Activated T-cell treated with anti-CD3 and anti-CD28 coated beads, Interleukin-2, amount 50 U/mL, for 1 hour (primary cell): ENCODE data around the gene METTL2B.

Experiments used
- DNase-seq: peaks from one replicate; pipeline ENCODE4 v3.0.0-alpha.2; 2020

METTL2B gene

GRCh38 chr7:128476402-128477335, at the start of gene METTL2B:
TSS of gene METTL2B (plus strand) at chr7:128476748. CDS start at chr7:128476766, 18 bp downstream.
- peak; percentile 84 for DNase-seq

GRCh38 chr7:128427289-128427891, 49.2 kb upstream of the METTL2B start:
- DNase-seq, result no peak

- DNase-seq, result no peak
Measured at GRCh38 chr7:128430207-128430606, 46.3 kb upstream of the METTL2B start.

GRCh38 chr7:128431221-128431620, 45.3 kb upstream of the METTL2B start:
- DNase-seq, result no peak

DNA sequence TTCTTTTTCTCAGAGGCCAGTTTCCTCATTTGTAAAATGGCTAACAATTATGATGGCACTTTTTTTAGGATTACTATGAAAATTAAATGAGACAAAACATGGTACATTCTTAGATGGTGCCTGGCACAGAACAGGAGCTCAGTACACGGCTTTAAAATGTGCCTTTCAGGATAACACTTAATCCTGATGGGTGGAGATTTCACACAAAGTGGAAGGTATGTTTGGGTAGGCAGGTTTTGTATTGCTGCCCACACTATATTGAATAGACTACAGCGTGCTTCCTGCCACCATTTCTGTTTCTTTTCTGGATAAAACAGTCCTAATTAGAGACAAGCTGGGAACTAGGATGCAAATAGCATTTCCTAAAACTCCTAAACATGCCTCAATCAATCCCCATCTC, 44.8 kb upstream of the METTL2B start:
- DNase-seq, result no peak

DNA sequence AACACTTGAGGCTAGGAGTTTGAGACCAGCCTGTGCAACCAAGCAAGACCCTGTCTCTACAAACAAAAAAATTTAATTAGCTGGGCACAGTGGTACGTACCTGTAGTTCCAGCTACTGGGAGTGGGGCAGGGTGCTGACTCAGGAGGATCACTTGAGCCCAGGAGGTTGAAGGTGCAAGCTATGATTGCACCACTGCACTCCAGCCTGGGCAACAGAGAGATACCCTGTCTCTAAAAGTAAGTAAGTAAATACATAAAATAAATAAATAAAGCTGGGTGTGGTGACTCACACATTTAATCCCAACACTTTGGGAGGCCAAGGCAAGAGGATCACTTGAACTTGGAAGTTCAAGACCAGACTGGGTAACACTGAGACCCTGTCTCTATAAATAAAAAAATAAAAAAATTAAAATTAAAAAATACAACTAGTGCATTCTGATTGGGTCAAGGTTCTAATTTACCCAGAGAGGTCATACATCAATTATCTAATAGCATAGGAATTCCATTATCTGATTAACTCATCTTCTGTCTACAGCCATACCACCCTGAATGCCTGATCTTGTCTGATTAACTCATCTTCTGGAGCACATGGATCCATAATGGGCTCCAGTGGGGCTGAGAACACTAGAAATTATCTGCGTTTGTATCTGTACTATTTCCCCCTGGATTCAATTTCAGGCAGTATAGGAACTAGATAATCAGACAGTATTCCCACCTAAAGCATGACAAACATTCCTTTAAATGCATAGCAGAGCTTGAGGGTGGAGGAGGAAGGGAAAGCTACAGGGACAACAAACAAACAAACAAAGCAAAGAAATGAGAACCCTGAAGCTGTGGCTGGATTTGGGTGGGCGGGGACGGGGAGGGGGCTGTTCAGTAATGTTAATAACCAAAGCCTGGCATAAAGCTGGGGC, 41.9 kb upstream of the METTL2B start:
- no peak for DNase-seq

- DNase-seq, result no peak
Measured at GRCh38 chr7:128435327-128435686, 41.2 kb upstream of the METTL2B start.

- no peak for DNase-seq
Measured at GRCh38 chr7:128437426-128438332, 38.9 kb upstream of the METTL2B start.

DNA sequence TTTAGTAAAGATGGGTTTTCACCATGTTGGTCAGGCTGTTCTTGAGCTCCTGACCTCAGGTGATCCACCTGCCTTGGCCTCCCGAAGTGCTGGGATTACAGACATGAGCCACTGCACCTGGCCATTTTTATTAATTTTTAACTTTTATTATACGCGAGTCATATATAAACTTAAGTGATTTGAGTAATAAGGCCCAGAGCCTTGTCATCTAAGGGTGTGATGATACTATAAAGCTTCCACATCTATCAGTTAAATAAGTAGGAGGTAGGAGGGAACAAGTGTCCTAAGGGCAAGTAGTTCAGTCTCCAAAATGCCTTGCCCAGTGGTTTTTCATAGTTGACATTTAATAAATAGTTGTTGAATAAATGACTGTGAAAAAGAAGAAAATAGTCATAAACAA, 34.2 kb upstream of the METTL2B start:
- no peak for DNase-seq

DNA sequence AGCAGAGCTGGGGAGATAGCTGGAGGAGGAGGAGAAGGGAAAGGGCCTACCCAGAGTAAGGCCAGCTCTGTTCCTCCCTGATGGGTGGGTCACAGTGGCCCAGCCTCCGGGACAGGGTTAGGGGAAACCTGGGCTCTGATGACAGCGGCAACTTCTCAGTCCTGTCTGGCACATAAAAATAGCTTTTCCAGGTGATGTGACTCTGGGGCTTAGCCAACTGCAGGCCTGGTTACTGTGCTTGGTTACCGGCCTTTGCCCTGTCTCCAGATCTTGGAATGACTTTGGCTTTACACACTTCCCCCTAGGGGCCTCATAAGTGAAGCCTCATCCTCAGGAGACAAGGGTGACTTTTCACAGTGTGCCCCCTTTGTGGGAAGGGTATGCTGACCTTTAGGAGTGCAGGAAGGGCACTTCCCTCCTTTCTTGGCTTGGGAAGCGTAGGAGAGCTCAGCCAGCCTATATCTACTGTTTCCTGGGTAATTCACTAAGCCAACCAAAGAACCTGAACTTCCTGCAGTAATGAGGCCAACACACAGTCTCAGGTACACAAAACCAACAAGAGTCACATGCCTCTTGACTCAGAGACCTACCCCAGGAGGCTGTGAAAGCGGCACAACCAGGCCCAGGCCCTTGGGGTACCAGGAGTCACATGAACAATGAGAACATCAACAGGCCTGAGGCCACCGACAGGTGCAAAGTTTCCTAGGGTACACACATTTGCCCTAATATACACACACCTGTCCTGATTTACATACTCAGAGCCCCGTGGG, 32.5 kb upstream of the METTL2B start:
- DNase-seq, result no peak

- DNase-seq, result no peak
Measured at GRCh38 chr7:128446306-128446705, 30.2 kb upstream of the METTL2B start.

- DNase-seq, result no peak
Measured at GRCh38 chr7:128447941-128448564, 28.5 kb upstream of the METTL2B start.

- DNase-seq, result no peak
Measured at GRCh38 chr7:128448751-128449302, 27.7 kb upstream of the METTL2B start.

- no peak for DNase-seq
Measured at GRCh38 chr7:128450409-128450808, 26.1 kb upstream of the METTL2B start.

GRCh38 chr7:128450913-128451312, 25.6 kb upstream of the METTL2B start:
- no peak for DNase-seq

DNA sequence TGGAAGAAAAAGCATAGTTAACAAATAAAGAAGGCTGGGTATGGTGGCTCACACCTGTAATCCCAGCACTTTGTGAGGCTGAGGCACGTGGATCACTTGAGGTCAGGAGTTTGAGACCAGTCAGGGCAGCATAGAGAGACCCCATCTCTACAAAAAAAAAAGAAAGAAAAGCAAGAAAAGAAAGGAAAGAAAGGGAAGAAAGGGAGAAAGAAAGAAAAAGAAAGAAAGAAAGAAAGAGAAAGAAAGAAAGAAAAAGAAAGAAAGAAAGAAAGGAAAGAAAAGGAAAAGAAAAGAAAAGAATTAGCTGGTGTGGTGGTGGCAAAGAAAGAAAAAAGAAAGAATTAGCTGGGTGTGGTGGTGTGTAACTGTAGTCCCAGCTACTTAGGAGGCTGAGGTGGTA, 24.0 kb upstream of the METTL2B start:
- DNase-seq, result no peak

DNA sequence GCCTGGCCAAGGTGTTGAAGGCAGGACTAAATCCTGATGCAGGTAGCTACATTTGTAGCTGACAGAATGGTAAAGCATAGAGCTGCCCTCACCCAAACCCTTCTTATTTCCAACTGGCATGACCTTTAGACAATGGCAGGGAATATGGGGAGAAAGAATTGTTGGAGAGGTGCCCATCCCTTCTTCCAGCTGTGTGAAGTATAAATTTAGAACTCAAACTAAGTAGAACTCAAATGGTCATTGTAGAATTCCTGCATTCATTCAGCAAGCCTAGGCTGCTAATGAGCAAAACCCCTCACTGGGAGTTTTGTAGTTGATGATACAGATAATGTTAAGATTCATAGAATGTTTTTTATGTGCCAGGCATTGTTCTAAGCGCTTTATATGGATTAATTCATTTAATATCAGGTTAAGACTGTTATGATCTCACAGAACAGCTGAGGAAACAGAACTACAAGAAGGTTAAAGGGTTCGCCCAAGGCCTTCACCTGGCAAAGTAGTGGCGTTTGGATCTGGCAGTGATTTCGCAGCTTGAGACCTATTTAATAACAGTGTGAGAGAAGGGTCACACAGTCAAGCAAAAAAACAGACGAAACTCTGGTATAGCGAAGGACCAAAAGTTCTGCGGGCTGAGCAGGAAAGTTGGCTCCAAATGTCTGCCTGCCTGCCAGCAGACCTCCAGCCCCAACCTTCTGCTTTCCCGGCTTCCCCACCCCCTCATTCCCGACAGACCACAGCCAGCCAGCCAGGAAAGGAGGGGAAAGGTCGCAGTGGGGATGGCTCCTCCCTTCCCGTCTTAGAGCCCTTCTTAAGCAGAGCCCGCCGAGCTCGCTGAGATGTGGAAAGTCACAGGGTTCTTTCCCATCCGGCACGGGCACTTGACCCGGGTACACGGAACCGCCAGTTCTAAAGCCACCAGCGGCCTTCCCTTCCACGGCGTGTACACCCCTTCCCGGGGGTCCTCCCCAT, 22.4 kb upstream of the METTL2B start:
- DNase-seq, result no peak

DNA sequence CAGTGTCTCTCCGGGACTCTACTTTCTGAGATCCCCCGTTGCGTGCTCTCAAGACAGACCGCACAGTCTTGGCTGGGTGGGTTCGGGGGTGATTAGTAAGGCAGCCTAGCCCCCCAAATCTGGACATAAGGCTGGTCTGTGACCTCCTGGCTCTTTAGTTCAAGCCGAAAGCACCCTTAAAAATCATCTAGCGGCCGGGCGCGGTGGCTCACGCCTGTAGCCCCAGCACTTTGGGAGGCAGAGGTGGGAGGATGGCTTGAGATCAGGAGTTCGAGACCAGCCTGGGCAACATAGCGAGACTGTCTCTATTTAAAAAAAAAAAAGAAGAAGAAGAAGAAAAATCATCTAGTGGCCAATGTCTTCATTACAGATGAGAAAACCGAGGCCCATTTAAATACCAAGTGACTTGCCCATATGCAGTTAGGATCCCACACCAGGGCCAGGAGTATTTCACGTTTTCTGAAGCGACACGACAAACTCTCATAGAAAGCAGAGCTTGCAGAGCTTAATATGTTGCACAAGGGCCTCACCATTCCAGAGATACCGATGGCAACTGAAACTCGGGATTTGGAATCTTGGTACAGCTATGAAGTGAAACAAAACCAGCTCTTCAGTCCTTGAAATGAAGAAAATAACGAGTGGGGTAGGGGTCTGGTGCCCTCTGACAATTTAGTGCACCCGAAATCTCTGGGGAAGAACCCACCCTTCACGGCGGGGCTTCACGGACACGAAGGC, 21.6 kb upstream of the METTL2B start:
- DNase-seq, result no peak
